Fibroblast of villous mesenchyme (primary cell): ENCODE measurements around the gene NOP16. TPM values are rescaled to one million over a fixed set of nuclear protein-coding genes. Genes with fewer than 3 reads are reported as not detected.

Experiments used
- DNase-seq: peaks from one replicate; pipeline ENCODE4 v3.0.0-alpha.2; 2010; ENCODE audit warnings: low read depth
- H3K4me3 ChIP-seq: 2 replicates; pipeline ENCODE4 v1.5.1; 2011; ENCODE audit warnings: low read depth, mild to moderate bottlenecking, low read length
- CTCF ChIP-seq: IDR thresholded peaks from 2 replicates; pipeline ENCODE4 v1.5.1; 2012; ENCODE audit warnings: low read depth, mild to moderate bottlenecking, low read length; ENCODE audit not compliant: insufficient read depth
- total RNA-seq: library from RNA; depleted of rRNA; stranded (reverse); fragments of >200 nt; gene quantifications from 2 replicates; pipeline ENCODE4 v1.2.3, GENCODE V29; 2012

NOP16 gene
- total RNA-seq, 1 donor: 13.8 TPM

- TF ChIP-seq CTCF: no peak
- no peak overlapping the region for H3K4me3 ChIP-seq
- no peak for DNase-seq
Measured at GRCh38 chr5:176382721-176383120, 5.7 kb downstream of the NOP16 start.

GRCh38 chr5:176381979-176382378 lies 6.4 kb downstream of the NOP16 start:
- TF ChIP-seq CTCF: no peak
- H3K4me3 ChIP-seq: no peak overlapping the region

GRCh38 chr5:176381423-176381822 lies 7.0 kb downstream of the NOP16 start:
- TF ChIP-seq CTCF: no peak
- H3K4me3 ChIP-seq: no peak overlapping the region
- no peak for DNase-seq

More at GRCh38 chr5:176381979-176382378, 6.4 kb downstream of the NOP16 start:
- no peak for DNase-seq

GRCh38 chr5:176379881-176380280 lies 8.5 kb downstream of the NOP16 start:
- no peak for TF ChIP-seq CTCF
- H3K4me3 ChIP-seq: no peak overlapping the region
- DNase-seq: no peak

- TF ChIP-seq CTCF: no peak
- DNase-seq: no peak
Measured at GRCh38 chr5:176373100-176373818, 15.1 kb downstream of the NOP16 start.

GRCh38 chr5:176371621-176372539 lies 16.5 kb downstream of the NOP16 start:
- no peak for DNase-seq
- no peak for TF ChIP-seq CTCF
- no peak overlapping the region for H3K4me3 ChIP-seq

More at GRCh38 chr5:176373100-176373818, 15.1 kb downstream of the NOP16 start:
- no peak overlapping the region for H3K4me3 ChIP-seq
